ENCODE data around the gene DYRK1A.
A peak's percentile ranks its signal among the peaks of the same experiment; 100 is the strongest.
"Not testable (repeated sequence)": the region's sequence is repeated elsewhere in the genome, so short reads cannot be mapped to it uniquely, and the experiment has no call there.

DYRK1A gene

GRCh38 chr21:37366482-37367316 lies at the start of gene DYRK1A:
Gene DYRK1A, plus strand, starts transcription at chr21:37366773. Its CDS starts 53,602 bp downstream, at chr21:37420375.
- DNase-seq: peak; percentile 98

- no peak for DNase-seq
Observed at GRCh38 chr21:37319551-37319950, 47.0 kb upstream of the DYRK1A start.

- no peak for DNase-seq
Observed at GRCh38 chr21:37322084-37322483, 44.5 kb upstream of the DYRK1A start.

- DNase-seq: no peak
Observed at GRCh38 chr21:37324558-37324957, 42.0 kb upstream of the DYRK1A start.

- DNase-seq: not testable (repeated sequence)
Observed at GRCh38 chr21:37328147-37328546, 38.4 kb upstream of the DYRK1A start.

DNA sequence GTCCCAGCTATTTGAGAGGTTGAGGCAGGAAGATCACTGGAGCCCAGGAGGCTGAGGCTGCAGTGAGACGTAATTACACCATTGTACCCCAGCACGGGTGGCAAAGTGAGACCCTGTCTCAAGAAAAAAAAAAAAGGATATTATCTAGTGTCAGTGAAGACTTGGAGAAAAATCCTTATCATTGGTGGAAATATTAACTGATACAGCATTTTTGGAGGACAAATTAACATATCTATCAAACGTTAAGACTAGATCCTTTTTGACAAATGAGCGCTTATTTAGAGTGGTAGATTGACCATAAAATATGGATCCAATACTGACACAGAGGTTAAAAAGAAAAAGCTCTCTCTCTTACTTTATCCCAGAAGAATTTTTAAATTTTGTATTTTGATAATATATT lies 35.2 kb upstream of the DYRK1A start:
- DNase-seq: no peak

- no peak for DNase-seq
Observed at GRCh38 chr21:37335053-37335452, 31.5 kb upstream of the DYRK1A start.

- no peak for DNase-seq
Observed at GRCh38 chr21:37337179-37337578, 29.4 kb upstream of the DYRK1A start.

DNA sequence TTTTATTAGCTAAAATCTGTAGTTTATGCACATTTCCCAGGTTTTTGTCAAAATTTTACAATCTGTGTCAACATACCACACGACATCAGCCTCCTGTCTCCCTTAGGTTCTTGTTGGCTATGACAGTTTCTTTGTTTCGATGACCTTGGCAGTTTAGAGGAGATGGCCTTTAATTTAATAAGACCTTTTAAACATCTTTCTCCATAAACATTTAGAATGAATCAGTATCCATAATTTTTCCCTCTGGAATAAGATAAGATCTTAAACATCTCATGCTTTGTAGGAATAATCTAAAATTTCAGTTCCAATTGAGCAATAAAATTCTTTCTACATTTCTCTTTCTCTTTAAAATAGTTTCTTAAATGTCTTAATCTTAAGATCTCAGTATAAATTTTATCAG lies 28.7 kb upstream of the DYRK1A start:
- DNase-seq: no peak

GRCh38 chr21:37338671-37339551 lies 27.7 kb upstream of the DYRK1A start:
- no peak for DNase-seq

- DNase-seq: no peak
Observed at GRCh38 chr21:37339552-37339939, 27.0 kb upstream of the DYRK1A start.

GRCh38 chr21:37341254-37341960 lies 25.2 kb upstream of the DYRK1A start:
- peak; percentile 6 for DNase-seq

DNA sequence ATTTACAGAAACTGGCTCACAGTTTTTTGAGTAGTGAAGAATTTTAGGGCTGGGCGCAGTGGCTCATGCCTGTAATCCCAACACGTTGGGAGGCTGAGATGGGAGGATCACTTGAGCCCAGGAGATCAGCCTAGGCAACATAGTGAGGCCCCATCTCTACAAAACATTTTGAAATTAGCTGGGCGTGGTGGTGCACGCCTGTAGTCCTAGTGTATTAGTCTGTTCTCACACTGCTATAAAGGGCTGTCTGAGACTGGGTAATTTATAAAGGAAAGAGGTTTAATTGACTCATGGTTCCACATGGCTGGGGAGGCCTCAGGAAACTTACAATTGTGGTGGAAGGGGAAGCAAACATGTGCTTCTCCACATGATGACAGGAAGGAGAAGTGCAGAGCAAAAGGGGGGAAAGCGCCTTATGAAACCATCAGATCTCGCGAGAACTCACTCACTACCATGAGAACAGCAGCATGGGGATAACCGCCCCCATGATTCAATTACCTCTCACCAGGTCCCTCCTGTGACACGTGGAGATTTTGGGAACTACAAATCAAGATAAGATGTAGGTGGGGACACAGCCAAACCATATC lies 24.4 kb upstream of the DYRK1A start:
- DNase-seq: no peak

GRCh38 chr21:37346841-37347430 lies 19.6 kb upstream of the DYRK1A start:
- no peak for DNase-seq

DNA sequence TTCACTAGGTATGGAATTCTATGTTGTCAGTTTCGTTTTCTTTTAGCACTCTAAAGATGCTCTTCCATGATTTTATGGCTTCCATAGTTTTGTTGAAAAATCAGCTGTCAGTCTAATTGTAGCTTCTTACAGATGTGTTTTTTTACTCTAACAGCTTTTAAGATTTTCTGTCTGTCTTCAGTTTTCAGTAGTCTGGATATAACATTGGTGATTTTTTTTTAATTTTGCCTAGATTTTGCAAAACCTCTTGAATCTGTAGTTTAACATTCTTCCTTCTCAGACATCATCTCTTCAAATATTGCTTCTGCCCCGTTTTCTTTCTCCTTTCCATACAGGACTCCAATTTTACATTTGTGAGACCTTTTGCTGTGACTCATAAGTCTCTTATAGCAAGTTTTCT lies 17.9 kb upstream of the DYRK1A start:
- DNase-seq: no peak

DNA sequence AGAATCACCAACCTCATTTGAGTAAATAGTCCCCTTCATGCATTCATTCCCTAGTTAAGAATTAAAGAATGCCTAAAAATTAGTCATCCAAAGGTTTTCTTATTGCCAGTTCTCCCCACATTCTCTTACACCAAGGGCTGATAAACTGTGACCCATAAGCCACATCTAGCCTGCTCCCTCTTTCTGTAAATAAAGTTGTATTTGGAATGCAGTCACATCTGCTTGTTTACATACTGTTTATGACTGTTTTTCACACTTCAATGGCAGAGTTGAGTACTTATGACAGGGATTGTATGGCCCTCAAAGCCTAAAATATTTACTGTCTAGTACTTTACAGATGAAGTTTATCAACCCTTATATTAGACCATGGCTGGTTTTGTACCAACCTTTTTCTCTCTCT lies 16.1 kb upstream of the DYRK1A start:
- no peak for DNase-seq

GRCh38 chr21:37356706-37357105 lies 9.9 kb upstream of the DYRK1A start:
- DNase-seq: no peak

DNA sequence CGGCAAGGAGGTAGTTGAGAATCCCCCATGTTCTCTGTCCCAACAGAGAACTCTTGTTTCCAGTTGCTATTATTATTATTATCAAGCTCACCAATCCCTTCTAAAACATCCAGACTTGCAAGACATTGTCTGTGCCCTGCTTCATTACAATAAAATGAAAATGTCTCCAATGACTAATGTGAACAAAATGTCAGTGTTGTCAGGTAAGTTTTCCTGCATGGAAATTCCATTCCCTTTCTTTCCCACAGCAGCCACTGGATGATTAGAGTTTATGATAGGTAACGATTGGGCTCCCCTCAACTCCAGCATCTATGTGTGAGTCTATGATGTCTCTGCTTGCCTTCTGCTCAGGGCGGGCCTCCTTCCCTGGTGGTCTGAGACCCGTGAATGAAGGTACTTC lies 8.9 kb upstream of the DYRK1A start:
- DNase-seq: no peak

GRCh38 chr21:37358397-37358796 lies 8.2 kb upstream of the DYRK1A start:
- DNase-seq: no peak

GRCh38 chr21:37363936-37364335 lies 2.6 kb upstream of the DYRK1A start:
- DNase-seq: no peak

DNA sequence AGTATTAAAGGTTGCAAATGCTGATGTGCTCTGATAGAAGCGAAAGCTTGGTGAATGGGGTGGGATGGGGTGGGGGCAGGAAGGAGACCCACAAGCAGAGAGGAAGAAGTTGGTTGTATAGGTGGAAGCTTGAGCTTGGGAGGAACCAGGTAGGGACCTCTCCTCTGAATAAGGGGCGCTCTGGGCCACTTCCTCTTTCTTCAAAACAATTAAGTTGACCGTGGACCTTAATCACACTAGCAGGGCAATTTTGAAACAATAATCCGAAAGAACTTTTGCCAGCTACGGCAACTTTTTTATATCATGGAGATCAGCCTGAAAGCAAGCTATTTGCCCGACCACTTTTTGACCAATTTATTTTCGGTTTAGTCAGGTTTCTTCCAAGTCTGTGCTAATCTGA lies 1.9 kb upstream of the DYRK1A start:
- DNase-seq: no peak
